ENCODE results near the gene CCSAP. TPM values are rescaled to one million over a fixed set of nuclear protein-coding genes. Genes with fewer than 3 reads are reported as not detected.

Gene CCSAP
- total and polyA plus RNA-seq, 7 experiments from 2014 or later: 1.1 to 13.9 (median 12.6) TPM

DNA sequence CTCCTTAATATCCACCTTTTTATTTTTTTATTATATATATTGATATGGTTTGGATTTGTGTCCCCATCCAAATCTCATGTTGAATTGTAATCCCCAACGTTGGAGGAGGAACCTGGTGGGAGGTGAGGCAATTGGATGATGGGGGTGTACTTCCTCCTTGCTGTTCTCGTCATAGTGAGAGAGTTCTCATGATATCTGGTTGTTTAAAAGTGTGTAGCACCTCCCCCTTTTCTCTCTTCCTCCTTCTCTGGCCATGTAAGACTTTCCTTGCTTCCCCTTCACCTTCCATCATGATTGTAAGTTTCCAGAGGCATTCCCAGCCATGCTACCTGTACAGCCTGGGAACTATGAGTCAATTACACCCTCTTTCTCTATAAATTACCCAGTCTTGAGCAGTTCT lies 22.7 kb upstream of the CCSAP start:
- H3K4me1 ChIP-seq (ENCODE audit: control insufficient read depth in 2 of 2, insufficient read depth in 2 of 2, low read length in 2 of 2): no peaks in the 10 kb centered on the region
- no peaks in the 10 kb centered on the region for H3K9me3 ChIP-seq (ENCODE audit: control insufficient read depth in 2 of 3, low read length in 3 of 3)
- Mint-ChIP-seq H3K27ac (no peak overlapping the region), H3K4me1 (peaks cover 0 to 6% (median 0%) of the 10 kb centered on the region in 7 donors), H3K27me3 (peaks cover 19 to 43% (median 24%) of the 10 kb centered on the region in 5 donors), H3K36me3 (no peaks in the 10 kb centered on the region), H3K9me3 (peaks cover 0 to 8% (median 0%) of the 10 kb centered on the region in 11 donors), H3K4me3 (no peak overlapping the region)
- ATAC-seq (no peak), DNase-seq (no peak)
- CTCF ChIA-PET: no interaction called here
- H3K4me3 ChIP-seq (ENCODE audit: low read length): no peak overlapping the region
- POLR2A ChIA-PET: no interaction called here
- no peaks in the 10 kb centered on the region for H3K27me3 ChIP-seq (ENCODE audit: control insufficient read depth in 2 of 2, insufficient read depth in 2 of 2, low read length in 2 of 2)
- H3K36me3 ChIP-seq (ENCODE audit: control insufficient read depth in 2 of 3, insufficient read depth in 3 of 3, low read length in 3 of 3): no peaks in the 10 kb centered on the region
- no peak overlapping the region for H3K27ac ChIP-seq (ENCODE audit: low read depth, low read length)
- intact Hi-C loops (cut with micrococcal nuclease): no loop called here

DNA sequence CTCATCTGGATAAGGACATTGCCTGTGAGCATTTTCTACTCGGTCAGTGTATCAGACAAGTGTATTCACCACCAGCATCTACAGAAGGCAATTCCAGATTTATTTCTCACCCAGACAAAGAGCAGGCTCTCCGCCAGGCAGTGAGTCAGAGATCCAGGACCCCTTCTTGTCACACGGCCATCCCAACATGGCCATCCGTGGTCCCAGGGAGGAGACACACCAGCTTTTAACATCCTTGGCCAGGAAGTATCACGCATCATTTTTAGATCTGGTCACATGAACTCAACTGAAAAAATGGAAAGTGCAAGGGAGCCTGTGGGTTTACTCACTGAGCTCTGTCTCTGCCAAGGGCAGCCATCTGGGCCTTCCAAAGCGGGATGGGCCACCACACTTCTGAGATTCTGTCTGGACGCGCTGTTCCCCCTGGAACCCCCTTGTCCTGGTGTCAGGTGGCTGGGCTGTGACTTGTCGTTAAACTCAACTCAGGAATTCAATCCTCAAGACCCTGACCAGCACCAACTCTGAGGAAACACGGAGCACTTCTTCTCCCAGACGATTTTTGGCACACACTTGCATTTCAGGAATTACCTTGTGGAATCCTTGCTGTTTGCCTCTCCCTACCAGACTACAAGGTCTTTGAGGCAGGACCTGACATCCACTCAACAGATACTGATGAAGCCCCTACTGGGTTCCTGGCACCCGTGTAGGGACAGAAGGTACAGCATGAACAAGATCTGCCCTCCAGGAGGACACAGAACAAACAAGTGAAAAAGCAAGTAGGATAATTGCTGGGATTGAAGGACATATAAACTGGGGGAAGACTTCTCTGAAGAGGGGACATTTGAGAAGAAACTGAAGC lies 21.6 kb upstream of the CCSAP start:
- CTCF ChIA-PET: no interaction called here
- peaks cover 21 to 44% (median 28%) of the 10 kb centered on the region in 5 donors for H3K27me3 Mint-ChIP-seq
- ATAC-seq: no peak

DNA sequence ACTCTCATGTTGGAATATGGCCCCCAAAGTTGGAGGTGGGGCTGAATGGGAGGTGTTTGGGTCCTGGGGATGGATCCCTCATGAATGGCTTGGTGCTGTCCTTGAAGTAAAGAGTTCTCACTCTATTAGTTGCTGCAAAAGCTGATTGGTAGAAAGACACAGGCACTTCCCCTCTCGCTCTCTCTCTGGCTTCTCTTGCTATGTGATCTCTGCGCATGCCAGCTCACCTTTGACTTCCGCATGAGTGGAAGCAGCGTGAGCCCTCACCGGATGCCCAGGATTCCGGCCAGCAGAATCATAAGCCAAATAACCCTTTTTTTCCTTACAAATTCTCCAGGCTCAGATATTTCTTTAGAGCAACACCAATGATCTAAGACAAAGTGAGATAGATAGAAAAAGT lies 20.9 kb upstream of the CCSAP start:
- Mint-ChIP-seq H3K36me3 (no peaks in the 10 kb centered on the region), H3K27me3 (peaks cover 21 to 52% (median 35%) of the 10 kb centered on the region in 5 donors), H3K9me3 (peaks cover 0 to 8% (median 0%) of the 10 kb centered on the region in 11 donors), H3K4me1 (no peaks in the 10 kb centered on the region), H3K27ac (no peak overlapping the region), H3K4me3 (no peak overlapping the region)
- ChIA-PET POLR2A (no interaction called here), CTCF (no interaction called here)
- Histone ChIP-seq H3K4me1 (ENCODE audit: control insufficient read depth in 2 of 2, insufficient read depth in 2 of 2, low read length in 2 of 2) (no peaks in the 10 kb centered on the region), H3K27me3 (ENCODE audit: control insufficient read depth in 2 of 2, insufficient read depth in 2 of 2, low read length in 2 of 2) (no peaks in the 10 kb centered on the region), H3K9me3 (ENCODE audit: control insufficient read depth in 2 of 3, low read length in 3 of 3) (no peaks in the 10 kb centered on the region), H3K27ac (ENCODE audit: low read depth, low read length) (no peak overlapping the region), H3K36me3 (ENCODE audit: control insufficient read depth in 2 of 3, insufficient read depth in 3 of 3, low read length in 3 of 3) (no peaks in the 10 kb centered on the region), H3K4me3 (ENCODE audit: low read length) (no peak overlapping the region)
- intact Hi-C loops (cut with micrococcal nuclease): no loop called here
- DNase-seq (no peak), ATAC-seq (no peak)

More for the DNA sequence above, 21.6 kb upstream of the CCSAP start:
- H3K27ac ChIP-seq (ENCODE audit: low read depth, low read length): no peak overlapping the region
- no peak overlapping the region for H3K4me3 ChIP-seq (ENCODE audit: low read length)
- intact Hi-C loops (cut with micrococcal nuclease): no loop called here
- Mint-ChIP-seq H3K4me3 (no peak overlapping the region), H3K4me1 (no peaks in the 10 kb centered on the region), H3K9me3 (peaks cover 0 to 8% (median 0%) of the 10 kb centered on the region in 11 donors), H3K36me3 (no peaks in the 10 kb centered on the region), H3K27ac (no peak overlapping the region)
- H3K36me3 ChIP-seq (ENCODE audit: control insufficient read depth in 2 of 3, insufficient read depth in 3 of 3, low read length in 3 of 3): no peaks in the 10 kb centered on the region
- no peaks in the 10 kb centered on the region for H3K4me1 ChIP-seq (ENCODE audit: control insufficient read depth in 2 of 2, insufficient read depth in 2 of 2, low read length in 2 of 2)
- POLR2A ChIA-PET: no interaction called here
- no peaks in the 10 kb centered on the region for H3K27me3 ChIP-seq (ENCODE audit: control insufficient read depth in 2 of 2, insufficient read depth in 2 of 2, low read length in 2 of 2)
- H3K9me3 ChIP-seq (ENCODE audit: control insufficient read depth in 2 of 3, low read length in 3 of 3): no peaks in the 10 kb centered on the region
- DNase-seq: no peak

DNA sequence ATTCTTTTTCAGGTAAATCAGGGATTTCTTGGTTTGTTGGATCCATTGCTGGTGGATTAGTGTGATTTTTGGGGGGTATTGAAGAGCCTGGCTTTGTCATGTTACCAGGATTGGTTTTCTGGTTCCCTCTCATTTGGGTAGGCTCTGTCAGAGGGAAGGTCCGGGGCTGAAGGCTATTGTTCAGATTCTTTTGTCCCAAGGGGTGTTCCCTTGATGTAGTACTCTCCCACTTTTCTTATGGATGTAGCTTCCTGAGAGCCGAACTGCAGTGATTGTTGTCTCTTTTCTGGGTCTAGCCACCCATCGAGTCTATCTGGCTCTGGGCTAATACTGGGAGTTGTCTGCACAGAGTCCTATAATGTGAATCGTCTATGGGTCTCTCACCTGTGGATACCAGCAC lies 17.6 kb upstream of the CCSAP start:
- H3K4me3 ChIP-seq (ENCODE audit: low read length): no peak overlapping the region
- H3K4me1 ChIP-seq (ENCODE audit: control insufficient read depth in 2 of 2, insufficient read depth in 2 of 2, low read length in 2 of 2): no peaks in the 10 kb centered on the region
- no peak overlapping the region for H3K4me3 Mint-ChIP-seq
- no peak for ATAC-seq
- H3K36me3 ChIP-seq (ENCODE audit: control insufficient read depth in 2 of 3, insufficient read depth in 3 of 3, low read length in 3 of 3): no peaks in the 10 kb centered on the region
- POLR2A ChIA-PET: no interaction called here
- CTCF ChIA-PET: no interaction called here
- intact Hi-C loops (cut with micrococcal nuclease): no loop called here
- no peak overlapping the region for H3K27ac ChIP-seq (ENCODE audit: low read depth, low read length)
- peaks cover 0 to 18% (median 3%) of the 10 kb centered on the region in 11 donors for H3K9me3 Mint-ChIP-seq
- H3K27ac Mint-ChIP-seq: no peak overlapping the region
- no peaks in the 10 kb centered on the region for H3K9me3 ChIP-seq (ENCODE audit: control insufficient read depth in 2 of 3, low read length in 3 of 3)
- peaks cover 0 to 5% (median 0%) of the 10 kb centered on the region in 7 donors for H3K4me1 Mint-ChIP-seq
- H3K27me3 ChIP-seq (ENCODE audit: control insufficient read depth in 2 of 2, insufficient read depth in 2 of 2, low read length in 2 of 2): no peaks in the 10 kb centered on the region
- peaks cover 0 to 7% (median 0%) of the 10 kb centered on the region in 5 donors for H3K36me3 Mint-ChIP-seq
- peaks cover 26 to 75% (median 49%) of the 10 kb centered on the region in 5 donors for H3K27me3 Mint-ChIP-seq
- no peak for DNase-seq

DNA sequence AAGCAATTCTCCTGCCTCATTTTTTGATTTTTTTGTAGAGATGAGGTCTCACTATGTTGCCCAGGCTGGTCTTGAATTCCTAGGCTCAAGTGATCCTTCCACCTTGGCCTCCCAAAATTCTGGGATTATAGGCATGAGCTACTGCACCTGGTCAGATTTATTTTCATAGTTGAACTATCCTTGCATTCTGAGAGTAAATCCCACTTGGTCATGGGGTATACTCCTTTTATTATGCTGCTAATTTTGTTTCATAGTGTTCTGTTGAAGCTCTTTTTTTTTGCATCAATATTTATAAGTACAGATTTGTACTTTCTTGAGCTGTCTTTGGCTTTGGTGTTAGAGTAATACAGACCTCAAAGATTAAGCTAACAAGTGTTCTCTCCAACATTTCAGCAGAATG lies 12.8 kb upstream of the CCSAP start:
- no peak overlapping the region for H3K4me3 ChIP-seq (ENCODE audit: low read length)
- H3K27me3 ChIP-seq (ENCODE audit: control insufficient read depth in 2 of 2, insufficient read depth in 2 of 2, low read length in 2 of 2): no peaks in the 10 kb centered on the region
- ATAC-seq: no peak
- no peak for DNase-seq
- Mint-ChIP-seq H3K36me3 (peaks cover 0 to 7% (median 0%) of the 10 kb centered on the region in 5 donors), H3K4me1 (peaks cover 0 to 5% (median 0%) of the 10 kb centered on the region in 7 donors), H3K27ac (no peak overlapping the region), H3K27me3 (peaks cover 8 to 85% (median 42%) of the 10 kb centered on the region in 5 donors), H3K4me3 (no peak overlapping the region), H3K9me3 (peaks cover 0 to 23% (median 6%) of the 10 kb centered on the region in 11 donors)
- intact Hi-C loops (cut with micrococcal nuclease): no loop called here
- no peaks in the 10 kb centered on the region for H3K4me1 ChIP-seq (ENCODE audit: control insufficient read depth in 2 of 2, insufficient read depth in 2 of 2, low read length in 2 of 2)
- no peaks in the 10 kb centered on the region for H3K36me3 ChIP-seq (ENCODE audit: control insufficient read depth in 2 of 3, insufficient read depth in 3 of 3, low read length in 3 of 3)
- no peak overlapping the region for H3K27ac ChIP-seq (ENCODE audit: low read depth, low read length)
- no peaks in the 10 kb centered on the region for H3K9me3 ChIP-seq (ENCODE audit: control insufficient read depth in 2 of 3, low read length in 3 of 3)
- ChIA-PET POLR2A (interaction anchor here (0.8 kb wide), 1 partner anchor 12 kb away, joined by 3 read pairs; no protein-coding TSS in a partner anchor), CTCF (no interaction called here)

DNA sequence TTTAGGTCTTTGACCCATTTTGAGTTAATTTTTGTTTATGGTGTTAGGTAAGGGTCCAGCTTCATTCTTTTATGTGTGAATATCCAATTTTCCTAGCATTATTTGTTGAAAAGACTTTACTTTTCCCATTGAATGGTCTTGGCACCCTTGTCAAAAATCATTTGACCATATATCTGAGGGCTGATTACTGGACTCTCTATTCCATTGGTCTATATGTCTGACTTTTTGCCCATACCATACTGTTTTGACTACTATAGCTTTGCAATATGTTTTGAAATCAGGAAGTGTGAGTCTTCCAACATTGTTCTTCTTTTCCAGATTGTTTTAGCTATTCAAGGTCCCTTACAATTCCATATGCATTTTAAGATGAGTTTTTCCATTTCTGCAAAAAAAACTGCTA lies 11.4 kb upstream of the CCSAP start:
- ATAC-seq: no peak
- Histone ChIP-seq H3K4me1 (ENCODE audit: control insufficient read depth in 2 of 2, insufficient read depth in 2 of 2, low read length in 2 of 2) (no peaks in the 10 kb centered on the region), H3K9me3 (ENCODE audit: control insufficient read depth in 2 of 3, low read length in 3 of 3) (no peaks in the 10 kb centered on the region), H3K27ac (ENCODE audit: low read depth, low read length) (no peak overlapping the region), H3K27me3 (ENCODE audit: control insufficient read depth in 2 of 2, insufficient read depth in 2 of 2, low read length in 2 of 2) (no peaks in the 10 kb centered on the region), H3K4me3 (ENCODE audit: low read length) (no peak overlapping the region), H3K36me3 (ENCODE audit: control insufficient read depth in 2 of 3, insufficient read depth in 3 of 3, low read length in 3 of 3) (no peaks in the 10 kb centered on the region)
- ChIA-PET CTCF (no interaction called here), POLR2A (interaction anchor here (1.1 kb wide), 1 partner anchor 11 kb away, joined by 4 read pairs; the partner anchor contains the start of gene CCSAP)
- Mint-ChIP-seq H3K4me3 (no peak overlapping the region), H3K27ac (no peak overlapping the region), H3K27me3 (peaks cover 5 to 80% (median 29%) of the 10 kb centered on the region in 5 donors), H3K9me3 (peaks cover 0 to 23% (median 6%) of the 10 kb centered on the region in 11 donors), H3K4me1 (peaks cover 0 to 5% (median 0%) of the 10 kb centered on the region in 7 donors), H3K36me3 (peaks cover 0 to 7% (median 0%) of the 10 kb centered on the region in 5 donors)
- intact Hi-C loops (cut with micrococcal nuclease): no loop called here
- no peak for DNase-seq

All from naive thymus-derived CD4-positive, alpha-beta T cell (primary cell).